ENCODE results near the gene CUBN.
"Not testable (repeated sequence)": the region's sequence is repeated elsewhere in the genome, so short reads cannot be mapped to it uniquely, and the experiment has no call there.

The CUBN gene

DNA sequence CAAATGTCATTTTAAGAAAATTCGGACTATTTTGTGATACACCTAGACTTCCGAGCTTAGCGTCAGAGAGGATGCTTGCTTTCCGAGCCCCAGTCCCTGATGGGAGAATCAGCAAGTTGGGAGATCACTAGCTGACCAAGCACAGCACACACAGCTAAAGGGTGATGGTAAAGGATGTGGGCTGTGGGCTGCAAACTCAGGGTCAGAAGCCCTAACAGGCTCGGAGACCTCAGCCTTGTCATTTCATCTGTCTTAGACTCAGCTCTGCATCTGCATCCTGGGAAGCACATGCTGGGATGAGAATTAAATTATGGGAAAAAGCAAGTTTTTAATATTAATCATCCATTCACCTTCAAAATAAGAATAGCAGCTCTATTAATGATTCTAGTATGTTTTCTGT, 3.3 kb downstream of the CUBN start:
- no peak for DNase-seq (ENCODE audit: low spot score in 2 of 2)
- H3K36me3 ChIP-seq (replicated peaks), result no peaks in the 10 kb centered on the region
- no peak overlapping the region for H3K4me3 ChIP-seq
- in situ Hi-C loops (cut with MboI; ENCODE audit: low sequenced_read_pairs), result no loop called here
- H3K9me3 ChIP-seq, result no peaks in the 10 kb centered on the region
- no peaks in the 10 kb centered on the region for H3K4me1 ChIP-seq
- H3K27me3 ChIP-seq (ENCODE audit: low read depth), result no peaks in the 10 kb centered on the region

DNA sequence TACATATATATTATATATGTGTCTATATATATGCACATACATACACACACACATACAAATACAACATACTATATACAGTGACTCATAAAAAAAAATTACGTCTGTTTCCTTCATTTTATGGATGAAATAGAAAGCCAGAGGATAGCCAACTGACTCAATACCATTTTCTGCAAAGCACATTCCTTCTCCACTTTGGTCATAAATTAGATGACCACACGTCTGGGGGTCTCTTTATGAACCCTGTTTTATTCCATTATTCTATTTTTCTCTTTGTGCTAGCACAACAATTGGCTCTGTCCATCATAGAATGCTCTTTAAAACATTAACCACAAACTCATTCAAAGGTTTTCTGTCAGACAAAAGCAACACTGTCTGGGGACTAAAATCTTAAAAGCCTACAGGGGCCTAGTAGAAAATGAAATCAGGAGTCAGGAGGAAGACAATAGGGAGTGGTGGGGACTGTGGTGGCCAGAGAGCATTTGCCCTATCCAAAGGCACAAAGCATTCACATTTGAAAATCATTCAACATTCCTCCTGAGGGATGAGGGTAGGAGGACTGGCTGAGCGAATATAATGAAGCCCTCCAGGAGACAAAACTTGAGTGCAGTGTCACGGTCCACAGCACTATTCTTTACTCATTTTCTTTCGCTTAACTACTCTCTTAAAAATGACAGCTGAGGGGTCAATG, 4.3 kb downstream of the CUBN start:
- no peak for DNase-seq (ENCODE audit: low spot score in 2 of 2)
- H3K4me1 ChIP-seq, result no peaks in the 10 kb centered on the region
- no peak overlapping the region for H3K4me3 ChIP-seq
- no peaks in the 10 kb centered on the region for H3K9me3 ChIP-seq
- in situ Hi-C loops (cut with MboI; ENCODE audit: low sequenced_read_pairs), result no loop called here
- H3K27me3 ChIP-seq (ENCODE audit: low read depth), result no peaks in the 10 kb centered on the region
- H3K36me3 ChIP-seq (replicated peaks), result no peaks in the 10 kb centered on the region

- Histone ChIP-seq H3K9me3 (no peaks in the 10 kb centered on the region), H3K4me1 (no peaks in the 10 kb centered on the region), H3K27me3 (ENCODE audit: low read depth) (no peaks in the 10 kb centered on the region; the same call in 1 of the 2 replicates), H3K36me3 (replicated peaks) (no peaks in the 10 kb centered on the region), H3K4me3 (no peak overlapping the region)
- in situ Hi-C loops (cut with MboI; ENCODE audit: low sequenced_read_pairs), result no loop called here
- no peak for DNase-seq (ENCODE audit: low spot score in 2 of 2)
Observed at GRCh38 chr10:17123961-17124360, 5.7 kb downstream of the CUBN start.

GRCh38 chr10:17122726-17123661, 6.6 kb downstream of the CUBN start:
- Histone ChIP-seq H3K4me3 (no peak overlapping the region), H3K27me3 (ENCODE audit: low read depth) (no peaks in the 10 kb centered on the region; the same call in 1 of the 2 replicates), H3K36me3 (replicated peaks) (no peaks in the 10 kb centered on the region), H3K4me1 (no peaks in the 10 kb centered on the region), H3K9me3 (no peaks in the 10 kb centered on the region)
- no peak for DNase-seq (ENCODE audit: low spot score in 2 of 2)
- in situ Hi-C loops (cut with MboI; ENCODE audit: low sequenced_read_pairs), result no loop called here

- no peaks in the 10 kb centered on the region for H3K9me3 ChIP-seq
- no peak for DNase-seq (ENCODE audit: low spot score in 2 of 2)
Observed at GRCh38 chr10:17122052-17122451, 7.6 kb downstream of the CUBN start.

GRCh38 chr10:17120694-17121093, 8.9 kb downstream of the CUBN start:
- H3K36me3 ChIP-seq (replicated peaks), result no peaks in the 10 kb centered on the region
- no peak for DNase-seq (ENCODE audit: low spot score in 2 of 2)
- no peaks in the 10 kb centered on the region; the same call in 1 of the 2 replicates for H3K27me3 ChIP-seq (ENCODE audit: low read depth)
- no peak overlapping the region for H3K4me3 ChIP-seq
- no peaks in the 10 kb centered on the region for H3K9me3 ChIP-seq
- no peaks in the 10 kb centered on the region for H3K4me1 ChIP-seq
- in situ Hi-C loops (cut with MboI; ENCODE audit: low sequenced_read_pairs), result no loop called here

More at GRCh38 chr10:17122052-17122451, 7.6 kb downstream of the CUBN start:
- in situ Hi-C loops (cut with MboI; ENCODE audit: low sequenced_read_pairs), result no loop called here
- no peaks in the 10 kb centered on the region for H3K4me1 ChIP-seq
- no peaks in the 10 kb centered on the region for H3K36me3 ChIP-seq (replicated peaks)
- H3K27me3 ChIP-seq (ENCODE audit: low read depth), result no peaks in the 10 kb centered on the region; the same call in 1 of the 2 replicates
- no peak overlapping the region for H3K4me3 ChIP-seq

- no peak for DNase-seq (ENCODE audit: low spot score in 2 of 2)
- H3K27me3 ChIP-seq (ENCODE audit: low read depth), result no peaks in the 10 kb centered on the region; the same call in 1 of the 2 replicates
- in situ Hi-C loops (cut with MboI; ENCODE audit: low sequenced_read_pairs), result no loop called here
- no peak overlapping the region for H3K4me3 ChIP-seq
- no peaks in the 10 kb centered on the region for H3K36me3 ChIP-seq (replicated peaks)
- no peaks in the 10 kb centered on the region for H3K4me1 ChIP-seq
- no peaks in the 10 kb centered on the region for H3K9me3 ChIP-seq
Observed at GRCh38 chr10:17119845-17120244, 9.8 kb downstream of the CUBN start.

DNA sequence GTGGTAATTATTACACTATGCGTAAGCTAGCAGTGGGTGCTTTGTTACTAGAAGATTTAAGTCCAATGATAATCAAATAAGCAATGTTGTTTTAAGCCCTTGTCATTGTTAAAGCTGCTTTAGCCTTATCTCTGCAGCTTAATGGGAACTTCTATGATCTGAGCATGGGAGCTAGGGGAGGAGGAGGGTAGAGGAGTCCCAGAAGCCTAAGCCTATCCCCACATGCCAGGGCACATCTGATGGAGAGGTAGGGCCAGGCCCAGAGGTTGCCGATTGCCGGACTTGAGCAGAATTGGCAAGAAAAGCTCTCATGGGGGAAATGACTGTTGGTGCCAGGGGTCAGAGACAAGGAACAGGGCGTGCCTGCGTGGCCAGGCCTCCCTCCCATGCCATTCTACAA, 13.4 kb downstream of the CUBN start:
- Histone ChIP-seq H3K36me3 (replicated peaks) (no peaks in the 10 kb centered on the region), H3K4me1 (no peaks in the 10 kb centered on the region), H3K9me3 (no peaks in the 10 kb centered on the region), H3K4me3 (no peak overlapping the region), H3K27me3 (ENCODE audit: low read depth) (no peaks in the 10 kb centered on the region; the same call in 1 of the 2 replicates)
- DNase-seq (ENCODE audit: low spot score in 2 of 2), result no peak
- in situ Hi-C loops (cut with MboI; ENCODE audit: low sequenced_read_pairs), result no loop called here

GRCh38 chr10:17115683-17116082, 13.9 kb downstream of the CUBN start:
- Histone ChIP-seq H3K4me3 (no peak overlapping the region), H3K9me3 (no peaks in the 10 kb centered on the region), H3K36me3 (replicated peaks) (no peaks in the 10 kb centered on the region), H3K27me3 (ENCODE audit: low read depth) (no peaks in the 10 kb centered on the region; the same call in 1 of the 2 replicates), H3K4me1 (no peaks in the 10 kb centered on the region)
- no peak for DNase-seq (ENCODE audit: low spot score in 2 of 2)
- in situ Hi-C loops (cut with MboI; ENCODE audit: low sequenced_read_pairs), result no loop called here

DNA sequence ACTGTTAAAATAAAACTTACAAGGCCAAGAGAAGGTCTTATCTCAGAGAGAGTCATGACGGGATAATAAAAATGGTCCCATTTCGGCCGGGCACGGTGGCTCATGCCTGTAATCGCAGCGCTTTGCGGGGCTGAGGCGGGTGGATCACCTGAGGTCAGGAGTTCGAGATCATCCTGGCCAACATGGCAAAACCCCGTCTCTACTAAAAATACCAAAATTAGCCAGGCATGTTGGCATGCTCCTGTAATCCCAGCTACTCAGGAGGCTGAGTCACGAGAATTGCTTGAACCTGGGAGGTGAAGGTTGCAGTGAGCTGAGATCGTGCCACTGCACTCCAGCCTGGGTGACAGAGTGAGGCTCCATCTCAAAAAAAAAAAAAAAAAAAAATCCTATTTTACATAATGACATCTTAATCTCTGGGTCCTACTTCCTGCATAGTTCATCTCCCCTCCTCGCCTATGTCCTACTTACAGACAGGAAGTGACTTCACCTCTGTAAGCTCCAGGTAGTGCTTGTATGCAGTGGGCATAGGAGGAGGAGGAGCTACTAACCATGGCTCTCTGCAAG, 14.7 kb downstream of the CUBN start:
- H3K4me3 ChIP-seq; H3K27me3 ChIP-seq (ENCODE audit: low read depth); in situ Hi-C loops (cut with MboI; ENCODE audit: low sequenced_read_pairs); H3K4me1 ChIP-seq; H3K9me3 ChIP-seq; DNase-seq (ENCODE audit: low spot score in 2 of 2); H3K36me3 ChIP-seq (replicated peaks): not testable (repeated sequence)

DNA sequence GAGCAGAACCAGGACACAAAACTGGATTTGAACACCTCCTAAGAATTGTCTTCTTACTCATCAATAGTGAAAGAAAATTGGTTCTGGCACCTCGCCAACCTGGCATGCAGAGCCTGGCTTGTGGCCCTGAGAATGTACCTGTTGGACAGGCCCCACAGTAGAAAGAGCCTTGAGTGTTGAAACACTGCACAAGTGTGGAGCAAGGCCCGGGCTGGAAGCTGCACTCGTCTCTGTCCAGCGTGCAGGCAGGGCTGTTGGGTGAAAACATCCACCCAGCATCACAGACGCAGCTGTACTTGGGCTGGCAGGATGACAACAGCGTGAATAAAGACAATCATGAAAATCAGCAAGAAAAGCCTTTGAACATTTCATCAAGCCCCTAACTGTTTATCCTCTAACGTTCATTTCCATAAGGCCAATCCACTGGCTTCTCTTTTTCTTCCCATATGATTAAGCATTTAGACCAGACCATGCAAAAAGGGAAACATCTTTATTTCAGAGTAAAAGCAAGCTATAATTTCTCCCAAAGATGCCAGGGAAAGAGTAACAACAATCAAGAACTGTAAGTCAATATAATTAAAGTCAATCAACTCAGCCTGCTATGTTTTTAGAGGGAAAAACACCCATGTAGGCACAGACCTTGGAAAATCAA, 15.6 kb downstream of the CUBN start:
- H3K27me3 ChIP-seq (ENCODE audit: low read depth), result no peaks in the 10 kb centered on the region
- DNase-seq (ENCODE audit: low spot score in 2 of 2), result no peak
- H3K4me3 ChIP-seq, result no peak overlapping the region
- H3K9me3 ChIP-seq, result no peaks in the 10 kb centered on the region
- no peaks in the 10 kb centered on the region for H3K36me3 ChIP-seq (replicated peaks)
- no peaks in the 10 kb centered on the region for H3K4me1 ChIP-seq
- in situ Hi-C loops (cut with MboI; ENCODE audit: low sequenced_read_pairs), result no loop called here

DNA sequence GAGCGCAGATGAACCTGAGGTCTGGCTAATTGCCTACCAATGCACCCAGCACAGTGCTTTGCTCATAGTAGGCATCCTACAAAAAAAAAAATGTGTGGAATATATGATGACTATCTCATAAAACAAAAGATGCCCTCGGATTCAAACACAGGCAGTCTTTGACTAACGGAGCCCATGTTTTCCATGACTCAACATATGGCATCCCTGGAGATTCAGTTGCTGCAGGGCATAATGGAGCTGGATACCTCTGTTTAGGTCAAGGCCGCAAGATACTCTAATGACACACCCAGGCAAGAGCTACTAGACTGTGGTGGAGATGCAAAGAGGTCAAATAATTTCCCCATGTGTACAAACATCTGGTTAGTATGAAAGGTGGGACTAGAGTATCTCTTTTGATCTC, 16.3 kb downstream of the CUBN start:
- H3K36me3 ChIP-seq (replicated peaks), result no peaks in the 10 kb centered on the region
- in situ Hi-C loops (cut with MboI; ENCODE audit: low sequenced_read_pairs), result no loop called here
- H3K9me3 ChIP-seq, result no peaks in the 10 kb centered on the region
- no peak for DNase-seq (ENCODE audit: low spot score in 2 of 2)
- no peak overlapping the region for H3K4me3 ChIP-seq
- H3K27me3 ChIP-seq (ENCODE audit: low read depth), result no peaks in the 10 kb centered on the region
- no peaks in the 10 kb centered on the region for H3K4me1 ChIP-seq

DNA sequence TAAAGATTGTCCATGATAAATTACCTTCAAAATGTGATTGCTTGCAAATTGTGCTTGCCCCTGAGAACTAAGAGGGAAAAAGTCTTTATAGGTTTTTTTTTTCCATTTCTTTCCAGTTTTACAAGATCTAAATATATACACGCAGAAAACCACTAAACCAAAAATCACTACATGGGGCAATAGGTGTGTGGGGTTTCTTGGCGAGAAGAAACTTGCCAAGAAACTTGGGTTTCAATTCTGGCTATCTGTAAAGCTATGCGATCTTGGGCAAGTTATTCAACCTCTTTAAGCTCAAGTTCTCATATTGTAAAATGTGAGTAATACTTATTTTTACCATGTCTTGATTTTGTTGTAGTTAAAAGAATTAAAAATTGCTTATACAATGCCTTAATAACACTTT, 17.0 kb downstream of the CUBN start:
- Histone ChIP-seq H3K9me3 (no peaks in the 10 kb centered on the region), H3K27me3 (ENCODE audit: low read depth) (no peaks in the 10 kb centered on the region), H3K4me1 (no peaks in the 10 kb centered on the region), H3K4me3 (no peak overlapping the region), H3K36me3 (replicated peaks) (no peaks in the 10 kb centered on the region)
- in situ Hi-C loops (cut with MboI; ENCODE audit: low sequenced_read_pairs), result no loop called here
- no peak for DNase-seq (ENCODE audit: low spot score in 2 of 2)
